HG03571 (cell line): ENCODE results near the gene PCDHA1.
"Not testable (repeated sequence)": the region's sequence is repeated elsewhere in the genome, so short reads cannot be mapped to it uniquely, and the experiment has no call there.

Experiments
- ATAC-seq: cut with Tn5 transposase; IDR thresholded peaks from one replicate; pipeline ENCODE4 v1.9.1; 2021; ENCODE audit not compliant: unreplicated experiment

Gene PCDHA1

DNA sequence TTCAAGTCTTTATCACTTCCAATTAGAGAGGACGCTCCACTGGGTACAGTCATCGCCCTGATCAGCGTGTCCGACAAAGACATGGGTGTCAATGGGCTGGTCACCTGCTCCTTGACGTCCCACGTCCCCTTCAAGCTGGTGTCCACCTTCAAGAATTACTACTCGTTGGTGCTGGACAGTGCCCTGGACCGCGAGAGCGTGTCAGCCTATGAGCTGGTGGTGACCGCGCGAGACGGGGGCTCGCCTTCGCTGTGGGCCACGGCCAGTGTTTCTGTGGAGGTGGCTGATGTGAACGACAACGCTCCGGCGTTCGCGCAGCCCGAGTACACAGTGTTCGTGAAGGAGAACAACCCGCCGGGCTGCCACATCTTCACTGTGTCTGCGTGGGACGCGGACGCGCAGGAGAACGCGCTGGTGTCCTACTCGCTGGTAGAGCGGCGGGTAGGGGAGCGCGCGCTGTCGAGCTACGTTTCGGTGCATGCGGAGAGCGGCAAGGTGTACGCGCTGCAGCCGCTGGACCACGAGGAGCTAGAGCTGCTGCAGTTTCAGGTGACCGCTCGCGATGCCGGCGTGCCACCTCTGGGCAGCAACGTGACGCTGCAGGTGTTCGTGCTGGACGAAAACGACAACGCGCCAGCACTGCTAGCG is 22.4 kb downstream of the PCDHA1 start:
- ATAC-seq, result not testable (repeated sequence)

DNA sequence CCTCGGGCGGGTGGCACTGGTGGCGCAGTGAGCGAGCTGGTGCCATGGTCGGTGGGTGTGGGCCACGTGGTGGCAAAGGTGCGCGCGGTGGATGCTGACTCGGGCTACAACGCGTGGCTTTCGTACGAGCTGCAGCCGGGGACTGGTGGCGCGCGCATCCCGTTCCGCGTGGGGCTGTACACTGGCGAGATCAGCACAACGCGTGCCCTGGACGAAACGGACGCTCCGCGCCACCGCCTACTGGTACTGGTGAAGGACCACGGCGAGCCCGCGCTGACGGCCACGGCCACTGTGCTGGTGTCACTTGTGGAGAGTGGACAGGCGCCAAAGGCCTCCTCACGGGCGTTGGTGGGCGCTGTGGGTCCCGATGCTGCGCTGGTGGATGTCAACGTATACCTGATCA is 22.9 kb downstream of the PCDHA1 start:
- ATAC-seq, result no peak

DNA sequence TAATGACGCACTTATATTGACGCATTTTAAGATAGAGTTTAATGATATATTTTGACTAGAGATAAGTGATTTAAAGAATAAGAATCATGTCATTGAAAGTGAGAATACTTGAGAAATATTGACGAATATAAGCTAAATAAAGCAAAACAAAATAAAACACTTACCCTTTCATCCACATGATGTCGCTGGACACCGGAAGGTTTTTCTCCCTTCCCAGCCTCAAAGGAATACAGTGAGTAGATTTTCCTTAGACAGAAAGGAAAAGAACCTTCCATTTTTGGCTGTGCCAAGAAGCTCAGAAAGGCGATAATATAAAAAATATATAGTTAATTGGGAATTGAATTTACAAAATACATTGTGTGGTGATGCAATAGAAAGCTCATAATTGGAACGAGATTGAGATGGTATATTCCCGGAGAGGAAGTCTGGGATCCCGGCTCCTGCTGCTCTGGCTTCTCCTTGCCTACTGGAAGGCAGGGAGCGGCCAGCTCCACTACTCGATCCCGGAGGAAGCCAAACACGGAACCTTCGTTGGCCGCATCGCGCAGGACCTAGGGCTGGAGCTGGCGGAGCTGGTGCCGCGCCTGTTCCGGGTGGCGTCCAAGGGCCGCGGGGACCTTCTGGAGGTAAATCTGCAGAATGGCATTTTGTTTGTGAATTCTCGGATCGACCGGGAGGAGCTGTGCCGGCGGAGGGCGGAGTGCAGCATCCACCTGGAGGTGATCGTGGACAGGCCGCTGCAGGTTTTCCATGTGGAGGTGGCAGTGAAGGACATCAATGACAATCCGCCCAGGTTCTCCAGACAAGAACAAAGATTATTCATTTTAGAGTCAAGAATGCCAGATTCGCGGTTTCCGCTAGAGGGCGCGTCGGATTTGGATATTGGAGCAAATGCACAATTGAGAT is 35.7 kb downstream of the PCDHA1 start, which contains the start of gene PCDHA5:
Gene PCDHA5, plus strand, starts transcription at position 239 of the 906 bp plus-strand sequence.
- ATAC-seq, result no peak

DNA sequence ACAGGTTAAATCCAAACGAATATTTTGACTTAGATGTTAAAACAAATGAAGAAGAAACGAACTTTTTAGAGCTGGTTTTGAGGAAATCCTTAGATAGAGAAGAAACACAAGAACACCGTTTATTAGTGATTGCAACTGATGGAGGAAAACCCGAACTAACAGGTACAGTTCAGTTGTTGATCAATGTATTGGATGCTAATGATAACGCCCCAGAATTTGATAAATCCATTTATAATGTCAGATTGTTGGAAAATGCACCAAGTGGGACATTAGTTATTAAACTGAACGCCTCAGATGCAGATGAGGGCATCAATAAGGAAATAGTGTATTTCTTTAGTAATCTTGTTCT is 36.3 kb downstream of the PCDHA1 start:
- no peak for ATAC-seq

DNA sequence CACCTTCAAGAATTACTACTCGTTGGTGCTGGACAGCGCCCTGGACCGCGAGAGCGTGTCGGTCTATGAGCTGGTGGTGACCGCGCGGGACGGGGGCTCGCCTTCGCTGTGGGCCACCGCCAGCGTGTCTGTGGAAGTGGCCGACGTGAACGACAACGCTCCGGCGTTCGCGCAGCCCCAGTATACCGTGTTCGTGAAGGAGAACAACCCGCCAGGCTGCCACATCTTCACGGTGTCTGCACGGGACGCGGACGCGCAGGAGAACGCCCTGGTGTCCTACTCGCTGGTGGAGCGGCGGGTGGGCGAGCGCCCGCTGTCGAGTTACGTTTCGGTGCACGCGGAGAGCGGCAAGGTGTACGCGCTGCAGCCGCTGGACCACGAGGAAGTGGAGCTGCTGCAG is 37.0 kb downstream of the PCDHA1 start:
- ATAC-seq, result not testable (repeated sequence)

DNA sequence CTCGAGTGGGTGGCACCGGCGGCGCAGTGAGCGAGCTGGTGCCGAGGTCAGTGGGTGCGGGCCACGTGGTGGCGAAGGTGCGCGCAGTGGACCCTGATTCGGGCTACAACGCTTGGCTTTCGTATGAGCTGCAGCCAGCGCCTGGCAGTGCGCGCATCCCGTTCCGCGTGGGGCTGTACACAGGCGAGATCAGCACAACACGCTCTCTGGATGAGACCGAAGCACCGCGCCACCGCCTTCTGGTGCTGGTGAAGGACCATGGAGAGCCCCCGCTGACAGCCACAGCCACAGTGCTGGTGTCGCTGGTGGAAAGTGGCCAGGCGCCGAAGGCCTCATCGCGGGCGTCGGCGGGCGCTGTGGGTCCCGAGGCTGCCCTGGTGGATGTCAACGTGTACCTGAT is 37.5 kb downstream of the PCDHA1 start:
- ATAC-seq, result no peak

DNA sequence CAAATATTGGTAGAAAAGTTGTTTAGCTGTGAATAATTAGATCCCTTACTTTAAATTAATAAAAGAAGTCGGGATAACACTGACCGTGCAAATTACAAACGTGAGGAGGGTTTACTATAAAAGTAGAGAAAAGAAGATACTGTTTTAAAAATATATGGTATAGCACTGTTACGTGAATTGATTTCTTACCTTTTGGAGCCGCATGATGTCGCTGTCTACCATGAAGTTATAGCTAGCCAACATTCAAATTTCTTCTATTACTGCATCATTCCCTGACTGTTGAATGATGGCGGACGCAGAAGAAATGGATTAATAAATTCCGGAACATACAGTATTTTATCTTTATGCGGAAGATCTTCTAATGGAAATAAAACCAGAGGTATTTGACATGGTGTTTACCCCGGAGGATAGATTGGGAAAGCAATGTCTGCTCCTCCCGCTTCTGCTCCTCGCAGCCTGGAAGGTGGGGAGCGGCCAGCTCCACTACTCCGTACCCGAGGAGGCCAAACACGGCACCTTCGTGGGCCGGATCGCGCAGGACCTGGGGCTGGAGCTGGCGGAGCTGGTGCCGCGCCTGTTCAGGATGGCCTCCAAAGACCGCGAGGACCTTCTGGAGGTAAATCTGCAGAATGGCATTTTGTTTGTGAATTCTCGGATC is 41.9 kb downstream of the PCDHA1 start, which contains the start of gene PCDHA6:
Gene PCDHA6, plus strand, starts transcription at position 257 of the 658 bp plus-strand sequence. Its CDS starts 132 bp downstream, at position 389.
- no peak for ATAC-seq

DNA sequence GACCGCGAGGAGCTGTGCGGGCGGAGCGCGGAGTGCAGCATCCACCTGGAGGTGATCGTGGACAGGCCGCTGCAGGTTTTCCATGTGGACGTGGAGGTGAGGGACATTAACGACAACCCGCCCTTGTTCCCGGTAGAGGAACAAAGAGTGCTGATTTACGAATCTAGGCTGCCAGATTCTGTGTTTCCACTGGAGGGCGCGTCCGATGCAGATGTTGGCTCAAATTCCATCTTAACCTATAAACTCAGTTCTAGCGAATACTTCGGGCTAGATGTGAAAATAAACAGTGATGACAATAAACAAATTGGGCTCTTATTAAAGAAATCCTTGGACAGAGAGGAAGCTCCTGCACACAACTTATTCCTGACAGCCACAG is 42.4 kb downstream of the PCDHA1 start:
- ATAC-seq, result no peak

DNA sequence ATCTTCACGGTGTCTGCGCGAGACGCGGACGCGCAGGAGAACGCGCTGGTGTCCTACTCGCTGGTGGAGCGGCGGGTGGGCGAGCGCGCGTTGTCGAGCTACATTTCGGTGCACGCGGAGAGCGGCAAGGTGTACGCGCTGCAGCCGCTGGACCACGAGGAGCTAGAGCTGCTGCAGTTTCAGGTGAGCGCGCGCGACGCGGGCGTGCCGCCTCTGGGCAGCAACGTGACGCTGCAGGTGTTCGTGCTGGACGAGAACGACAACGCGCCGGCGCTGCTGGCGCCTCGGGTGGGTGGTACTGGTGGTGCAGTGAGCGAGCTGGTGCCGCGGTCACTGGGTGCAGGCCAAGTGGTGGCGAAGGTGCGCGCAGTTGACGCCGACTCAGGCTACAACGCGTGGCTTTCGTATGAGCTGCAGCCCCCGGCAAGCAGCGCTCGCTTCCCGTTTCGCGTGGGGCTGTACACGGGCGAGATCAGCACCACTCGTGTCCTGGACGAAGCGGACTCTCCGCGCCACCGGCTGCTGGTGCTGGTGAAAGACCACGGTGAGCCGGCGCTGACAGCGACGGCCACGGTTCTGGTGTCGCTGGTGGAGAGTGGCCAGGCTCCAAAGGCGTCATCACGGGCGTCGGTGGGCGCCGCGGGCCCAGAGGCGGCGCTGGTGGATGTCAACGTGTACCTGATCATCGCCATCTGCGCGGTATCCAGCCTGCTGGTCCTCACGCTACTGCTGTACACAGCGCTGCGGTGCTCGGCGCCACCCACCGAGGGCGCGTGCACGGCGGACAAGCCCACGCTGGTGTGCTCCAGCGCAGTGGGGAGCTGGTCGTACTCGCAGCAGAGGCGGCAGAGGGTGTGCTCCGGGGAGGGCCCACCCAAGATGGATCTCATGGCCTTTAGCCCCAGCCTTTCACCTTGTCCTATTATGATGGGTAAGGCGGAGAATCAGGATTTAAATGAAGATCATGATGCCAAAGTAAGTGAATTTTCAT is 43.9 kb downstream of the PCDHA1 start:
- ATAC-seq, result not testable (repeated sequence)

DNA sequence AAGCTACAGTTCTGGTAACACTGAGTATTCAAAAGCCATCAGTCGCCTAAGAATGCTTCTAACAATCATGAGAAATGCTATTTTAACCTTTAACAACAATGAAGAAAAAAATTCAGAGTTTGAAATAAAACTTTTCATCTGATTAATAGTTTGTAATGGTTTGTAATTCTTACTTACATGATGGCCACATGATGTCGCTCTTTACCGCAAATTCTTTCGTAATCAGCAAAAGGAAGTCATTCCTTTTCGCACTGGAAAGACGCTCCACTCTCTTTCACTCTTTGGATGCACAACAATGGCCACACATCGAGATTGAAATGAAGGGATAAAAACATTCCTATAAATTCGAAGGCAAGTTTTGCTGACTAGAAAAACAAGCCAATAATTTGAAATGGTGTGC is 48.1 kb downstream of the PCDHA1 start, which contains the start of gene PCDHA7:
Gene PCDHA7, plus strand, starts transcription at position 277 of the 400 bp plus-strand sequence. Its CDS starts 115 bp downstream, at position 392.
- no peak for ATAC-seq

DNA sequence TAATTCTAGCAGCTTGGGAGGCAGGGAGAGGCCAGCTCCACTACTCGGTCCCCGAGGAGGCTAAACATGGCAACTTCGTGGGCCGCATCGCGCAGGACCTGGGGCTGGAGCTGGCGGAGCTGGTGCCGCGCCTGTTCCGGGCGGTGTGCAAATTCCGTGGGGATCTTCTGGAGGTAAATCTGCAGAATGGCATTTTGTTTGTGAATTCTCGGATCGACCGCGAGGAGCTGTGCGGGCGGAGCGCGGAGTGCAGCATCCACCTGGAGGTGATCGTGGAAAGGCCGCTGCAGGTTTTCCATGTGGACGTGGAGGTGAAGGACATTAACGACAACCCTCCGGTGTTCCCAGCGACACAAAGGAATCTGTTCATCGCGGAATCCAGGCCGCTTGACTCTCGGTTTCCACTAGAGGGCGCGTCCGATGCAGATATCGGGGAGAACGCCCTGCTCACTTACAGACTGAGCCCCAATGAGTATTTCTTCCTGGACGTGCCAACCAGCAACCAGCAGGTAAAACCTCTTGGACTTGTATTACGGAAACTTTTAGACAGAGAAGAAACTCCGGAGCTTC is 48.6 kb downstream of the PCDHA1 start:
- ATAC-seq, result not testable (repeated sequence)

DNA sequence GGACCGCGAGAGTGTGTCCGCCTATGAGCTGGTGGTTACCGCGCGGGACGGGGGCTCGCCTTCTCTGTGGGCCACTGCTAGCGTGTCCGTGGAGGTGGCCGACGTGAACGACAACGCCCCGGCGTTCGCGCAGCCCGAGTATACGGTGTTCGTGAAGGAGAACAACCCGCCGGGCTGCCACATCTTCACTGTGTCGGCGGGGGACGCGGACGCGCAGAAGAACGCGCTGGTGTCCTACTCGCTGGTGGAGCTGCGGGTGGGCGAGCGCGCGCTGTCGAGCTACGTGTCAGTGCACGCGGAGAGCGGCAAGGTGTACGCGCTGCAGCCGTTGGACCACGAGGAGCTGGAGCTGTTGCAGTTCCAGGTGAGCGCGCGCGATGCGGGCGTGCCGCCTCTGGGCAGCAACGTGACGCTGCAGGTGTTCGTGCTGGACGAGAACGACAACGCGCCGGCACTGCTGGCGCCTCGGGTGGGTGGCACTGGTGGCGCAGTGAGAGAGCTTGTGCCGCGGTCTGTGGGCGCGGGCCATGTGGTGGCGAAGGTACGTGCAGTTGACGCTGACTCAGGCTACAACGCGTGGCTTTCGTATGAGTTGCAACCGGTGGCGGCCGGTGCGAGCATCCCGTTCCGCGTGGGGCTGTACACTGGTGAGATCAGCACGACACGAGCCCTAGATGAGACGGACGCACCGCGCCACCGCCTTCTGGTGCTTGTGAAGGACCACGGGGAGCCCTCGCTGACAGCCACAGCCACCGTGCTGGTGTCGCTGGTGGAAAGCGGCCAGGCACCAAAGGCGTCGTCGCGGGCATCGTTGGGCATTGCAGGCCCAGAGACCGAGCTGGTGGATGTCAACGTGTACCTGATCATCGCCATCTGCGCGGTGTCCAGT is 49.9 kb downstream of the PCDHA1 start:
- ATAC-seq, result no peak

DNA sequence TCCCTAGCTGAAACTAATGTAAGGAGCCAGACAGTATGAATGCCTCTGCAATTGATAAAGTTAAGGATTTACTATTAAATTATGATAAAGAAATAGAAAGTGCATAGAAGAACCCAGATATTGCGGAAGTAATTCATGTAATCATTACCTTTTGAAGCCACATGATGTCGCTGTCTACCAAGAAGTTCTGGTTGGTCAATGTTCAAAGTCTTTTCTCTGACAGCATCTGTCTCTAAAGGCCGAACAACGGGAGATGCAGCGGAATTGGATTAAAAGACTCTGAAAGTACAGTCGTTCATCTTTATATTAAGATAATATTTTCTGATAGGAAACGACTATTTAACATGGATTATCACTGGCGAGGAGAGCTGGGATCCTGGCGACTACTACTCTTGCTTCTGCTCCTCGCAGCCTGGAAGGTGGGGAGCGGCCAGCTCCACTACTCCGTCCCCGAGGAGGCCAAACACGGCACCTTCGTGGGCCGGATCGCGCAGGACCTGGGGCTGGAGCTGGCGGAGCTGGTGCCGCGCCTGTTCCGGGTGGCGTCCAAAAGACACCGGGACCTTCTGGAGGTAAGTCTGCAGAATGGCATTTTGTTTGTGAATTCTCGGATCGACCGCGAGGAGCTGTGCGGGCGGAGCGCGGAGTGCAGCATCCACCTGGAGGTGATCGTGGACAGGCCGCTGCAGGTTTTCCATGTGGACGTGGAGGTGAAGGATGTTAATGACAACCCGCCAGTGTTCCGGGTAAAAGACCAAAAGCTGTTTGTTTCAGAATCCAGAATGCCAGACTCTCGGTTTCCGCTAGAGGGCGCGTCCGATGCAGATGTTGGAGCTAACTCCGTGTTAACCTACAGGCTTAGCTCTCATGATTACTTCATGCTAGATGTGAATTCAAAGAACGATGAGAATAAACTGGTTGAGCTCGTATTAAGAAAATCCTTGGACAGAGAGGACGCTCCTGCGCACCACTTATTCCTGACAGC is 55.3 kb downstream of the PCDHA1 start, which contains the start of gene PCDHA8:
Gene PCDHA8, plus strand, starts transcription at position 210 of the 985 bp plus-strand sequence. Its CDS starts 135 bp downstream, at position 345.
- no peak for ATAC-seq

DNA sequence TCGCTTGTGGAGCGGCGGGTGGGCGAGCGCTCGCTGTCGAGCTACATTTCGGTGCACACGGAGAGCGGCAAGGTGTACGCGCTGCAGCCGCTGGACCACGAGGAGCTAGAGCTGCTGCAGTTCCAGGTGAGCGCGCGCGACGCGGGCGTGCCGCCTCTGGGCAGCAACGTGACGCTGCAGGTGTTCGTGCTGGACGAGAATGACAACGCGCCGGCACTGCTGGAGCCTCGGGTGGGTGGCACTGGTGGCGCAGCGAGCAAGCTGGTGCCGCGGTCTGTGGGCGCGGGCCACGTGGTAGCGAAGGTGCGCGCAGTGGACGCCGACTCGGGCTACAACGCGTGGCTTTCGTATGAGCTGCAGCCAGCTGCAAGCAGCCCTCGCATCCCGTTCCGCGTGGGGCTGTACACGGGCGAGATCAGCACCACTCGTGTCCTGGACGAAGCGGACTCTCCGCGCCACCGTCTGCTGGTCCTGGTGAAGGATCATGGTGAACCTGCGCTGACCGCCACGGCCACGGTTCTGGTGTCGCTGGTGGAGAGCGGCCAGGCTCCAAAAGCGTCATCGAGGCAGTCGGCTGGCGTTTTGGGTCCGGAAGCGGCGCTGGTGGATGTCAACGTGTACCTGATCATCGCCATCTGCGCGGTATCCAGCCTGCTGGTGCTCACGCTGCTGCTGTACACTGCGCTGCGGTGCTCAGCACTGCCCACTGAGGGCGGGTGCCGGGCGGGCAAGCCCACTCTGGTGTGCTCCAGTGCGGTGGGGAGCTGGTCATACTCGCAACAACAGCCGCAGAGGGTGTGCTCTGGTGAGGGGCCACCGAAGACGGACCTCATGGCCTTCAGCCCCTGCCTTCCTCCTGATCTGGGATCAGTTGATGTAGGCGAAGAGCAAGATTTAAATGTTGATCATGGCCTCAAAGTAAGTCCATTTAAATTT is 57.1 kb downstream of the PCDHA1 start:
- no peak for ATAC-seq

DNA sequence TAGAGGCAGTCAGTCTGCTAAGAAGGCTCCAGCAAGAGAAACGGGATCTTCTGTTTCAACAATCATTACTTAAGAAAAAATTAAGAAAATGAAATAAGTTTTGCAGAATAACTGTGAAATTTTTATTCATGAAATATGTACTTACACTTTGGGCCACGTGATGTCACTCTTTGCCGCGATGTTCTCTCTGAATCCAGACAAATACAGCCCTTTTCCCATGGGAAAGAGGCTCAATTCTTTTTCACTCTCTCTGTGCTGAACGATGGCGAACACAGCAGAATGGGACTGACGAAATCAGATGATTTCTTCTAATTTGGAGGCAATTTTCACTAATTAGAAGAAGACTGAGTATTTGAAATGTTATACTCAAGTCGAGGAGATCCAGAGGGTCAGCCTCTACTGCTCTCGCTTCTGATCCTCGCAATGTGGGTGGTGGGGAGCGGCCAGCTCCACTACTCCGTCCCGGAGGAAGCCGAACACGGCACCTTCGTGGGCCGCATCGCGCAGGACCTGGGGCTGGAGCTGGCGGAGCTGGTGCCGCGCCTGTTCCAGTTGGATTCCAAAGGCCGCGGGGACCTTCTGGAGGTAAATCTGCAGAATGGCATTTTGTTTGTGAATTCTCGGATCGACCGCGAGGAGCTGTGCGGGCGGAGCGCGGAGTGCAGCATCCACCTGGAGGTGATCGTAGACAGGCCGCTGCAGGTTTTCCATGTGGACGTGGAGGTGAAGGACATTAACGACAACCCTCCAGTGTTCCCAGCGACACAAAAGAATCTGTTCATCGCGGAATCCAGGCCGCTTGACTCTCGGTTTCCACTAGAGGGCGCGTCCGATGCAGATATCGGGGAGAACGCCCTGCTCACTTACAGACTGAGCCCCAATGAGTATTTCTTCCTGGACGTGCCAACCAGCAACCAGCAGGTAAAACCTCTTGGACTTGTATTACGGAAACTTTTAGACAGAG is 62.5 kb downstream of the PCDHA1 start, which contains the start of gene PCDHA9:
Gene PCDHA9, plus strand, starts transcription at position 244 of the 964 bp plus-strand sequence. Its CDS starts 114 bp downstream, at position 358.
- ATAC-seq, result not testable (repeated sequence)
